H1 (cell line): ENCODE measurements around the gene GGTLC2. TPM values are rescaled to one million over a fixed set of nuclear protein-coding genes. Genes with fewer than 3 reads are reported as not detected.

ENCODE experiments used
- CTCF ChIA-PET: fragments of 300-600 bp; sonication (Branson Sonifier 250); formaldehyde crosslinking; loops from one replicate; lab custom pipeline; 2021; ENCODE audit not compliant: partially characterized antibody; lab: Charles Lee
- POLR2A ChIA-PET: fragments of 300-600 bp; sonication (Branson Sonifier 250); formaldehyde crosslinking; loops from one replicate; lab custom pipeline; 2021; ENCODE audit warnings: inconsistent platforms; ENCODE audit not compliant: partially characterized antibody; lab: Charles Lee
- DNase-seq, 2 experiments: peaks; one replicate each; pipeline versions ENCODE4 v3.0.0 to v3.0.0-alpha.2; 2010 to 2022; ENCODE audit warnings: low spot score in 2 of 2, low read depth in 1 of 2, mixed read lengths in 1 of 2
- FAIRE-seq: peaks from 2 replicates; lab custom pipeline; 2011; peaks lifted over from hg19 to GRCh38; lab: Jason Lieb, UNC
- H2AFZ ChIP-seq: 2 replicates; pipeline ENCODE4 v1.8.1; 2012; ENCODE audit warnings: low read length, inconsistent platforms
- H2AK5ac ChIP-seq: 2 replicates; pipeline ENCODE4 v1.6.1; 2013; ENCODE audit warnings: low read depth, low read length
- H2BK120ac ChIP-seq: replicated peaks from 2 replicates; pipeline ENCODE3; 2013; ENCODE audit warnings: low read depth, low read length, inconsistent platforms
- H2BK12ac ChIP-seq: 2 replicates; pipeline ENCODE4 v1.6.1; 2013; ENCODE audit warnings: low read depth, low read length
- H2BK15ac ChIP-seq: 2 replicates; pipeline ENCODE4 v1.6.1; 2013; ENCODE audit warnings: low read length
- H2BK20ac ChIP-seq: 2 replicates; pipeline ENCODE4 v1.6.1; 2013; ENCODE audit warnings: low read length
- H2BK5ac ChIP-seq: 2 replicates; pipeline ENCODE4 v1.6.1; 2013; ENCODE audit warnings: low read depth, low read length
- H3K14ac ChIP-seq: 2 replicates; pipeline ENCODE4 v1.6.1; 2013; ENCODE audit warnings: inconsistent platforms; ENCODE audit not compliant: insufficient read length
- H3K18ac ChIP-seq: 2 replicates; pipeline ENCODE4 v1.6.1; 2013; ENCODE audit warnings: low read length; ENCODE audit errors: extremely low read depth
- H3K23ac ChIP-seq: 2 replicates; pipeline ENCODE4 v1.6.1; 2013; ENCODE audit warnings: inconsistent platforms; ENCODE audit not compliant: insufficient read length
- H3K23me2 ChIP-seq: 2 replicates; pipeline ENCODE4 v1.6.1; 2013; ENCODE audit warnings: low read depth, low read length
- H3K27ac ChIP-seq: 2 replicates; pipeline ENCODE4 v1.6.1; 2011; ENCODE audit warnings: low read depth, low read length, inconsistent platforms
- H3K27me3 ChIP-seq, 4 experiments: replicated peaks in 1 of 4; 1 replicate in 1 of 4; 2 replicates in 3 of 4; pipeline versions ENCODE4 v1.6.1 to v1.8.1; 2011 to 2013; ENCODE audit warnings: low read length in 3 of 4, mild to moderate bottlenecking in 3 of 4, inconsistent platforms in 2 of 4, mixed read lengths in 2 of 4, moderate library complexity in 1 of 4; ENCODE audit not compliant: control insufficient read depth in 3 of 4, insufficient read depth in 3 of 4; ENCODE audit errors: extremely low read depth in 1 of 4
- H3K36me3 ChIP-seq, 4 experiments: 2 replicates each; pipeline versions ENCODE4 v1.6.1 to v1.8.1; 2011 to 2013; ENCODE audit warnings: mild to moderate bottlenecking in 4 of 4, low read length in 3 of 4, moderate library complexity in 2 of 4, control low read depth in 1 of 4, inconsistent platforms in 1 of 4; ENCODE audit not compliant: insufficient read depth in 4 of 4, control insufficient read depth in 2 of 4
- H3K4ac ChIP-seq: replicated peaks from 2 replicates; pipeline ENCODE3; 2013; ENCODE audit warnings: low read length, low read depth, mixed read lengths, inconsistent platforms; ENCODE audit not compliant: insufficient read length
- H3K4me1 ChIP-seq, 4 experiments: replicated peaks in 1 of 4; 1 replicate in 1 of 4; 2 replicates in 3 of 4; pipeline versions ENCODE4 v1.6.1 to v1.8.1; 2011 to 2013; ENCODE audit warnings: low read length in 3 of 4, inconsistent platforms in 2 of 4, mixed read lengths in 1 of 4; ENCODE audit not compliant: insufficient read depth in 4 of 4, control insufficient read depth in 3 of 4
- H3K4me2 ChIP-seq, 2 experiments: 2 replicates each; pipeline versions ENCODE4 v1.6.1 to v1.8.1; 2011 to 2013; ENCODE audit warnings: low read depth in 2 of 2, low read length in 2 of 2, control low read depth in 1 of 2, inconsistent platforms in 1 of 2, mild to moderate bottlenecking in 1 of 2; ENCODE audit not compliant: insufficient read depth in 1 of 2
- H3K4me3 ChIP-seq, 4 experiments: fragments of 200-600, 300-600 bp in 1 of 4; sonication (generic), shearing (Covaris generic), sonication (Bioruptor Twin) in 1 of 4; 2 replicates each; pipeline versions ENCODE4 v1.5.1 to v1.8.1; 2011 to 2016; ENCODE audit warnings: low read length in 4 of 4, low read depth in 3 of 4, control low read depth in 2 of 4, inconsistent platforms in 2 of 4, mild to moderate bottlenecking in 2 of 4, mixed read lengths in 1 of 4, moderate library complexity in 1 of 4; ENCODE audit not compliant: insufficient read depth in 2 of 4; ENCODE audit errors: extremely low read depth in 1 of 4
- H3K56ac ChIP-seq: replicated peaks from 2 replicates; pipeline ENCODE3; 2013; ENCODE audit warnings: low read depth, mild to moderate bottlenecking, mixed read lengths, low read length, inconsistent platforms; ENCODE audit not compliant: insufficient read length
- H3K79me1 ChIP-seq: 2 replicates; pipeline ENCODE4 v1.6.1; 2013; ENCODE audit warnings: low read depth, low read length, control low read depth
- H3K79me2 ChIP-seq, 2 experiments: 2 replicates each; pipeline versions ENCODE4 v1.6.1 to v1.8.1; 2012 to 2013; ENCODE audit warnings: low read length in 2 of 2, mild to moderate bottlenecking in 2 of 2, inconsistent platforms in 1 of 2; ENCODE audit not compliant: insufficient read depth in 2 of 2, control insufficient read depth in 1 of 2
- H3K9ac ChIP-seq, 4 experiments: replicated peaks in 1 of 4; 1 replicate in 1 of 4; 2 replicates in 3 of 4; pipeline versions ENCODE4 v1.6.1 to v1.8.1; 2011 to 2013; ENCODE audit warnings: low read depth in 3 of 4, low read length in 3 of 4, control low read depth in 2 of 4, mild to moderate bottlenecking in 2 of 4, moderate library complexity in 2 of 4, inconsistent platforms in 1 of 4; ENCODE audit errors: extremely low read depth in 1 of 4
- H3K9me3 ChIP-seq, 2 experiments: 2 replicates each; pipeline versions ENCODE4 v1.6.1 to v1.8.1; 2012 to 2013; ENCODE audit warnings: mild to moderate bottlenecking in 2 of 2, moderate library complexity in 2 of 2, control low read depth in 1 of 2, inconsistent platforms in 1 of 2, low read depth in 1 of 2, low read length in 1 of 2, mixed read lengths in 1 of 2; ENCODE audit not compliant: insufficient read depth in 2 of 2
- H4K20me1 ChIP-seq, 2 experiments: replicated peaks in 1 of 2; 2 replicates each; pipeline versions ENCODE3 to v1.8.1; 2011 to 2013; ENCODE audit warnings: inconsistent platforms in 2 of 2, low read length in 2 of 2, mild to moderate bottlenecking in 1 of 2; ENCODE audit not compliant: insufficient read depth in 2 of 2, control insufficient read depth in 1 of 2
- H4K5ac ChIP-seq: 2 replicates; pipeline ENCODE4 v1.6.1; 2013; ENCODE audit warnings: low read length, low read depth, mixed read lengths, inconsistent platforms; ENCODE audit not compliant: insufficient read length
- H4K8ac ChIP-seq: 2 replicates; pipeline ENCODE4 v1.8.0; 2013; ENCODE audit warnings: mild to moderate bottlenecking, moderate library complexity, low read length, inconsistent platforms; ENCODE audit not compliant: insufficient read depth; ENCODE audit errors: extremely low read depth
- H4K91ac ChIP-seq: replicated peaks from 2 replicates; pipeline ENCODE3; 2013; ENCODE audit warnings: low read length, mixed read lengths, inconsistent platforms; ENCODE audit not compliant: insufficient read length
- ASH2L ChIP-seq: fragments of 200-600, 300-600 bp; sonication (generic); IDR thresholded peaks from one replicate; pipeline ENCODE4 v1.7.1; 2017; ENCODE audit warnings: low read length
- BCL11A ChIP-seq, 2 experiments: IDR thresholded peaks; one replicate each; pipeline ENCODE4 v1.6.1; 2011; ENCODE audit warnings: low read depth in 2 of 2, low read length in 2 of 2, mild to moderate bottlenecking in 2 of 2
- BRCA1 ChIP-seq: IDR thresholded peaks from 2 replicates; pipeline ENCODE4 v1.6.1; 2012; ENCODE audit warnings: low read depth, low read length, improper control_type of control experiment
- CREB1 ChIP-seq: IDR thresholded peaks from 2 replicates; pipeline ENCODE4 v1.6.1; 2012; ENCODE audit warnings: inconsistent platforms
- CTBP2 ChIP-seq: IDR thresholded peaks from 2 replicates; pipeline ENCODE4 v1.7.0; 2011; ENCODE audit warnings: borderline replicate concordance, mild to moderate bottlenecking, moderate library complexity, mixed read lengths, low read length; ENCODE audit not compliant: insufficient read depth, insufficient read length
- MAFK ChIP-seq: IDR thresholded peaks from 2 replicates; pipeline ENCODE4 v1.6.1; 2012; ENCODE audit warnings: low read depth, mild to moderate bottlenecking, improper control_type of control experiment, low read length
- SIX5 ChIP-seq: IDR thresholded peaks from 2 replicates; pipeline ENCODE4 v1.6.1; 2011; ENCODE audit warnings: mild to moderate bottlenecking, low read depth, low read length
- SP1 ChIP-seq: IDR thresholded peaks from 2 replicates; pipeline ENCODE4 v1.6.1; 2011; ENCODE audit warnings: low read depth, low read length
- SP2 ChIP-seq: IDR thresholded peaks from 2 replicates; pipeline ENCODE4 v1.6.1; 2012; ENCODE audit warnings: mild to moderate bottlenecking, low read length, inconsistent platforms
- SRF ChIP-seq: IDR thresholded peaks from 2 replicates; pipeline ENCODE4 v1.6.1; 2011; ENCODE audit warnings: mild to moderate bottlenecking, low read depth, low read length, moderate library complexity
- TCF12 ChIP-seq: IDR thresholded peaks from 2 replicates; pipeline ENCODE4 v1.6.1; 2011; ENCODE audit warnings: low read depth, mild to moderate bottlenecking, low read length
- TEAD4 ChIP-seq: IDR thresholded peaks from 2 replicates; pipeline ENCODE4 v1.6.1; 2012; ENCODE audit warnings: low read depth, low read length, inconsistent platforms, mixed read lengths
- YY1 ChIP-seq: IDR thresholded peaks from 2 replicates; pipeline ENCODE4 v1.6.1; 2011; ENCODE audit warnings: low read depth, mild to moderate bottlenecking, low read length
- WGBS, 2 experiments: shearing (Covaris generic) in 1 of 2; methylation state at CpG; one replicate each; pipeline versions ENCODE4 v1.1.6 to v1.1.7; 2013 to 2015; ENCODE audit warnings: low lambda C conversion rate in 2 of 2, mixed read lengths in 2 of 2, inconsistent platforms in 1 of 2, low coverage in 1 of 2, missing lambda C conversion rate in 1 of 2; ENCODE audit not compliant: insufficient replicate concordance in 2 of 2, insufficient coverage in 1 of 2, insufficient read length in 1 of 2; ENCODE audit errors: extremely low coverage in 1 of 2, missing lambda C conversion rate in 1 of 2; 5-methylcytosine and 5-hydroxymethylcytosine counted together
- polyA plus RNA-seq, 7 experiments: library from polyadenylated mRNA; depleted of rRNA in 3 of 7; stranded (reverse) in 5 of 7; unstranded in 2 of 7; fragments of >200 nt in 5 of 7; fragments of 200-250 nt in 2 of 7; gene quantifications; 1 replicate in 5 of 7; 2 replicates in 1 of 7; 4 replicates in 1 of 7; pipeline versions ENCODE4 v1.2.1 to v1.2.3, GENCODE V29; 2011 to 2013; ENCODE audit warnings: missing spikeins in 2 of 7, mixed read lengths in 2 of 7
- total RNA-seq: library from RNA; stranded (reverse); fragmentation: NEBNext Ultra II Directional; extraction: Animal tissue kit (Norgen Biotek cat#: 25700); gene quantifications from 2 replicates; pipeline ENCODE4 v1.2.1, GENCODE V29; 2021
- TF ChIP-seq, protein P1 (sequence below): IDR thresholded peaks from 2 replicates; pipeline ENCODE4 v1.6.1; 2012; ENCODE audit warnings: low read length, inconsistent platforms

Gene GGTLC2
- total and polyA plus RNA-seq, 2 of the 8 experiments (the other 6 are each of a cell fraction or from before 2014, with no cell fraction given), result not detected

DNA sequence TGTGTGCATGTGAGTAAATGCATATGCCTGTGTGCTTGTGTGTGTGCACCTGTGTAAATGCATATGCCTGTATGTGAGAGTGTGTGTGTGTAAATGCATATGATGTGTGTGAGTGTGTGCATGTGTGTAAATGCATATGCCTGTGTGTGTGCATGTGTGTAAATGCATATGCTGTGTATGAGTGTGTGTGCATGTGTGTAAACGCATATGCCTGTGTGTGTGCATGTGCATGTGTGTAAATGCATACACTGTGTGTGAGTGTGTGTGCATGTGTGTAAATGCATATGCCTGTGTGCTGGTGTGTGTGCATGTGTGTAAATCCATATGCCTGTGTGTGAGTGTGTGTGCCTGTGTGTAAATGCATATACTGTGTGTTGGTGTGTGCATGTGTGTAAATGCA is 37.8 kb downstream of the GGTLC2 start:
- peaks cover 31 to 73% of the 10 kb centered on the region in 2 experiments for H3K9me3 ChIP-seq
- no peak for TF ChIP-seq YY1
- TF ChIP-seq ASH2L, result no peak
- TF ChIP-seq, protein P1, sequence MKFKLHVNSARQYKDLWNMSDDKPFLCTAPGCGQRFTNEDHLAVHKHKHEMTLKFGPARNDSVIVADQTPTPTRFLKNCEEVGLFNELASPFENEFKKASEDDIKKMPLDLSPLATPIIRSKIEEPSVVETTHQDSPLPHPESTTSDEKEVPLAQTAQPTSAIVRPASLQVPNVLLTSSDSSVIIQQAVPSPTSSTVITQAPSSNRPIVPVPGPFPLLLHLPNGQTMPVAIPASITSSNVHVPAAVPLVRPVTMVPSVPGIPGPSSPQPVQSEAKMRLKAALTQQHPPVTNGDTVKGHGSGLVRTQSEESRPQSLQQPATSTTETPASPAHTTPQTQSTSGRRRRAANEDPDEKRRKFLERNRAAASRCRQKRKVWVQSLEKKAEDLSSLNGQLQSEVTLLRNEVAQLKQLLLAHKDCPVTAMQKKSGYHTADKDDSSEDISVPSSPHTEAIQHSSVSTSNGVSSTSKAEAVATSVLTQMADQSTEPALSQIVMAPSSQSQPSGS, result no peak
- no peak for TF ChIP-seq SP2
- no peak for TF ChIP-seq BCL11A (IDR thresholded peaks at IDR 0.05; ENCODE audit: low read depth in 2 of 2, low read length in 2 of 2)
- TF ChIP-seq CREB1, result no peak
- TF ChIP-seq MAFK, result no peak
- no peak for TF ChIP-seq TEAD4
- TF ChIP-seq SRF, result no peak
- TF ChIP-seq SP1, result no peak
- TF ChIP-seq CTBP2, result no peak
- TF ChIP-seq SIX5, result no peak
- no peak for TF ChIP-seq TCF12
- TF ChIP-seq BRCA1, result no peak

More for the DNA sequence above, 37.8 kb downstream of the GGTLC2 start:
- no peaks in the 10 kb centered on the region for H3K79me1 ChIP-seq
- H3K23me2 ChIP-seq, result peaks cover 5% of the 10 kb centered on the region; the same call in 1 of the 2 replicates
- peaks cover 24 to 51% (median 36%) of the 10 kb centered on the region in 4 experiments; a peak in 6 of 7 replicates for H3K27me3 ChIP-seq
- H3K27ac ChIP-seq, result no peak overlapping the region
- no peak overlapping the region for H4K91ac ChIP-seq
- no peak overlapping the region for H3K4me2 ChIP-seq
- H3K79me2 ChIP-seq, result peaks cover 0 to 3% of the 10 kb centered on the region in 2 experiments; a peak in 2 of 4 replicates
- no peak overlapping the region for H4K8ac ChIP-seq
- no peaks in the 10 kb centered on the region; a peak in 1 of 8 replicates for H3K36me3 ChIP-seq
- H2BK20ac ChIP-seq, result no peak overlapping the region
- no peak overlapping the region for H2AK5ac ChIP-seq
- no peak overlapping the region for H2AFZ ChIP-seq
- no peak overlapping the region for H2BK120ac ChIP-seq
- FAIRE-seq, result no peak
- H2BK5ac ChIP-seq, result no peak overlapping the region; the same call in 1 of the 2 replicates
- no peak overlapping the region for H2BK12ac ChIP-seq
- CTCF ChIA-PET, result no interaction called here
- no peak overlapping the region for H2BK15ac ChIP-seq
- no peak overlapping the region; a peak in 1 of 8 replicates for H3K4me3 ChIP-seq
- POLR2A ChIA-PET, result no interaction called here
- no peak overlapping the region for H3K14ac ChIP-seq
- no peak overlapping the region for H4K5ac ChIP-seq
- H3K9ac ChIP-seq, result no peak overlapping the region
- no peak overlapping the region for H3K56ac ChIP-seq
- no peak for DNase-seq
- H3K18ac ChIP-seq, result no peak overlapping the region
- 94% methylated on average over 1 of the region's 1 CpG; no CpG with 5 or more reads in 1 of the 2 experiments for WGBS, 2 experiments
- peaks cover 0 to 11% of the 10 kb centered on the region in 2 experiments for H4K20me1 ChIP-seq
- no peak overlapping the region for H3K23ac ChIP-seq
- H3K4ac ChIP-seq, result no peak overlapping the region
- H3K4me1 ChIP-seq, result no peaks in the 10 kb centered on the region
